ENCODE data around the gene NEDD9. TPM values are rescaled to one million over a fixed set of nuclear protein-coding genes. Genes with fewer than 3 reads are reported as not detected.
A peak's percentile ranks its signal among the peaks of the same experiment; 100 is the strongest.

The NEDD9 gene
- total and polyA plus RNA-seq, 2 of the 13 experiments (the other 11 are each of a cell fraction or from before 2014, with no cell fraction given) = 27.1 to 389 TPM

- TF ChIP-seq ZHX2 (IDR thresholded peaks at IDR 0.05; ENCODE audit: low read depth) = peak; percentile 71; the same call in 1 of the 2 replicates
- TF ChIP-seq ZHX2 (CRISPR knock-in tag; IDR thresholded peaks at IDR 0.05; ENCODE audit: borderline replicate concordance) = no peak
- peak; percentile 25; the same call in 1 of the 2 replicates for TF ChIP-seq ZMAT3 (CRISPR knock-in tag; conservative IDR thresholded peaks at IDR 0.05)
- peak; percentile 55 for TF ChIP-seq GATAD1 (CRISPR knock-in tag; IDR thresholded peaks at IDR 0.05)
- no peak for TF ChIP-seq PAF1 (CRISPR knock-in tag; IDR thresholded peaks at IDR 0.05)
- TF ChIP-seq TFAP4 (IDR thresholded peaks at IDR 0.05; ENCODE audit: borderline replicate concordance, low read depth) = peak; percentile 55; the same call in 1 of the 2 replicates
- TF ChIP-seq BCL3 (CRISPR knock-in tag; IDR thresholded peaks at IDR 0.05) = no peak; the same call in 1 of the 2 replicates
- TF ChIP-seq ZNF773 (CRISPR knock-in tag; IDR thresholded peaks at IDR 0.05; ENCODE audit: borderline replicate concordance) = no peak
- no peak for TF ChIP-seq KIAA2018 (CRISPR knock-in tag; IDR thresholded peaks at IDR 0.05; ENCODE audit: borderline replicate concordance)
- TF ChIP-seq TSC22D2 (CRISPR knock-in tag; IDR thresholded peaks at IDR 0.05; ENCODE audit: borderline replicate concordance) = no peak
- no peak for TF ChIP-seq ZC3H4 (CRISPR knock-in tag; IDR thresholded peaks at IDR 0.05; ENCODE audit: borderline replicate concordance)
- TF ChIP-seq ETV6 (CRISPR knock-in tag; conservative IDR thresholded peaks at IDR 0.05) = no peak
Observed at GRCh38 chr6:11202513-11203305, 29.8 kb downstream of the NEDD9 start (continued).

Data from HepG2 (cell line).